Loucy (cell line): ENCODE measurements around the gene LRRC1.

Experiments
- H2AFZ ChIP-seq: fragments of 200-600 bp; sonication (generic); 2 replicates; pipeline ENCODE4 v1.6.0; 2016; ENCODE audit warnings: antibody characterized with exemption, mild to moderate bottlenecking, low read length, moderate library complexity
- H3F3A ChIP-seq: fragments of 200-600 bp; 2 replicates; pipeline ENCODE4 v1.6.0; 2016; ENCODE audit warnings: antibody characterized with exemption, low read depth, mild to moderate bottlenecking
- H3K27me3 ChIP-seq: fragments of 200-600 bp; sonication (generic); 2 replicates; pipeline ENCODE4 v1.6.1; 2014; ENCODE audit warnings: low read length, mild to moderate bottlenecking; ENCODE audit not compliant: insufficient read depth, poor library complexity, severe bottlenecking
- H3K36me3 ChIP-seq: fragments of 200-600 bp; sonication (generic); 2 replicates; pipeline ENCODE4 v1.6.1; 2016; ENCODE audit warnings: low read length; ENCODE audit not compliant: insufficient read depth
- H3K4me1 ChIP-seq: fragments of 200-600 bp; sonication (generic); 2 replicates; pipeline ENCODE4 v1.5.1; 2014; ENCODE audit warnings: low read length, mild to moderate bottlenecking; ENCODE audit not compliant: insufficient read depth, poor library complexity, severe bottlenecking
- H3K4me2 ChIP-seq: fragments of 200-600 bp; sonication (generic); 2 replicates; pipeline ENCODE4 v1.6.0; 2014; ENCODE audit warnings: antibody characterized with exemption, low read length, low read depth, mild to moderate bottlenecking; ENCODE audit not compliant: poor library complexity, severe bottlenecking
- H3K4me3 ChIP-seq: fragments of 200-600 bp; sonication (generic); 2 replicates; pipeline ENCODE4 v1.5.1; 2014; ENCODE audit warnings: low read length, mild to moderate bottlenecking, mixed read lengths; ENCODE audit not compliant: poor library complexity, severe bottlenecking
- H3K79me2 ChIP-seq: fragments of 200-600 bp; sonication (generic); 2 replicates; pipeline ENCODE4 v1.6.1; 2014; ENCODE audit warnings: low read length; ENCODE audit not compliant: insufficient read depth
- H3K9ac ChIP-seq: fragments of 200-600 bp; sonication (generic); 2 replicates; pipeline ENCODE4 v1.6.0; 2014; ENCODE audit warnings: mild to moderate bottlenecking, low read depth, low read length, moderate library complexity; ENCODE audit not compliant: poor library complexity, severe bottlenecking
- H3K9me2 ChIP-seq: fragments of 200-600 bp; sonication (generic); replicated peaks from 2 replicates; pipeline ENCODE4 v1.6.1; 2016; ENCODE audit warnings: low read depth, low read length, mixed read lengths
- H3K9me3 ChIP-seq: fragments of 200-600 bp; sonication (generic); 2 replicates; pipeline ENCODE4 v1.6.1; 2014; ENCODE audit warnings: mild to moderate bottlenecking, antibody characterized with exemption, low read length, low read depth; ENCODE audit not compliant: insufficient read depth
- H4K20me1 ChIP-seq: fragments of 200-600 bp; sonication (generic); 2 replicates; pipeline ENCODE4 v1.6.0; 2014; ENCODE audit warnings: antibody characterized with exemption, low read length, mild to moderate bottlenecking; ENCODE audit not compliant: insufficient read depth, poor library complexity, severe bottlenecking
- EZH2phosphoT487 ChIP-seq: fragments of 200-600 bp; IDR thresholded peaks from 2 replicates; pipeline ENCODE4 v1.6.1; 2018; ENCODE audit warnings: antibody characterized with exemption, mild to moderate bottlenecking, moderate library complexity, borderline replicate concordance
- TF ChIP-seq, protein P1 (sequence below): fragments of 200-600 bp; sonication (generic); conservative IDR thresholded peaks from 2 replicates; pipeline ENCODE4 v1.5.1; 2014; ENCODE audit warnings: mild to moderate bottlenecking, antibody characterized with exemption, low read length

The LRRC1 gene

DNA sequence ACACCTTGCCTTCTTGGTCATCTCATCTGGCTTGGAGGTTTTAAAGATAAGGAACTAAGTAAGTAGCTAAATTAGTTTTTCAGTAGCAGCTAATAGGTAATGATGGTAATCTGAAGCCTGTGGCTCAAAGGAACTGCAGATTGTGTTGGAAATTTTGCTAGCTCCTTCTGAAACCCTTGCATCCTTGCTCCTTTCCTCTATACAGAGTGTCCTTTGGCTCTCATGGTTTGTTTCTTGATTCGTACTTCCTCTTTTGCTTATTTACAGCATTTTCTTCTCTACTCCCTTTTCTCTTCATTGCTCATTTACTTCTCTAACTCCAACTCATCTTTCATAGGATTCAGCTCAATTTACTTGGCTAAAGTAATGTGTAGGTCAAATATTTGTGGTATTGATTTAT lies 19.0 kb downstream of the LRRC1 start:
- Histone ChIP-seq H3K36me3 (no peaks in the 10 kb centered on the region), H3K4me2 (no peak overlapping the region), H3K9me3 (no peaks in the 10 kb centered on the region), H3F3A (no peaks in the 10 kb centered on the region), H3K4me3 (no peak overlapping the region), H3K9me2 (no peaks in the 10 kb centered on the region), H4K20me1 (no peaks in the 10 kb centered on the region), H2AFZ (no peak overlapping the region), H3K9ac (no peak overlapping the region), H3K27me3 (no peaks in the 10 kb centered on the region), H3K4me1 (peaks cover 4% of the 10 kb centered on the region), H3K79me2 (peaks cover 45% of the 10 kb centered on the region)
- TF ChIP-seq, protein P1, sequence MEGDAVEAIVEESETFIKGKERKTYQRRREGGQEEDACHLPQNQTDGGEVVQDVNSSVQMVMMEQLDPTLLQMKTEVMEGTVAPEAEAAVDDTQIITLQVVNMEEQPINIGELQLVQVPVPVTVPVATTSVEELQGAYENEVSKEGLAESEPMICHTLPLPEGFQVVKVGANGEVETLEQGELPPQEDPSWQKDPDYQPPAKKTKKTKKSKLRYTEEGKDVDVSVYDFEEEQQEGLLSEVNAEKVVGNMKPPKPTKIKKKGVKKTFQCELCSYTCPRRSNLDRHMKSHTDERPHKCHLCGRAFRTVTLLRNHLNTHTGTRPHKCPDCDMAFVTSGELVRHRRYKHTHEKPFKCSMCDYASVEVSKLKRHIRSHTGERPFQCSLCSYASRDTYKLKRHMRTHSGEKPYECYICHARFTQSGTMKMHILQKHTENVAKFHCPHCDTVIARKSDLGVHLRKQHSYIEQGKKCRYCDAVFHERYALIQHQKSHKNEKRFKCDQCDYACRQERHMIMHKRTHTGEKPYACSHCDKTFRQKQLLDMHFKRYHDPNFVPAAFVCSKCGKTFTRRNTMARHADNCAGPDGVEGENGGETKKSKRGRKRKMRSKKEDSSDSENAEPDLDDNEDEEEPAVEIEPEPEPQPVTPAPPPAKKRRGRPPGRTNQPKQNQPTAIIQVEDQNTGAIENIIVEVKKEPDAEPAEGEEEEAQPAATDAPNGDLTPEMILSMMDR = no peak
- TF ChIP-seq EZH2phosphoT487 = no peak

DNA sequence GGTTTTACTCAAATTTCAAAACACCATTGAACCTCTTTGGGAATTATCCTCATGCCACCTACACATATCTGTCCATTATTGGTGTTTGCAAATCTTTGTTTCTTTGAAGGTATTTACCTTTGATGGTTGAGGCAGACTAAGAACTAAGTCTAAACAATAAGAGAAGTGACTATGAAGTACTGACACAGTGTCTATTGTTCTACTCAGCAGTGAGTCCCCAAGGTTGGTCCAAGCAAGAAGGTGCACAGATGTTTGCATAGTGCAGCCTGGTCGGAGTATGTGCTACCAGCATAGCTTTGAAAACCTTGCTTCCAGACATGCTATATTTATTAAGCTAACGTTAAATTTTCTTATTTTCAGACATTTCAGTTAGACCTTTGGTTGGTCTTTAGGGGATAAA lies 19.5 kb downstream of the LRRC1 start:
- Histone ChIP-seq H3F3A (no peaks in the 10 kb centered on the region), H3K4me2 (no peak overlapping the region), H3K36me3 (no peaks in the 10 kb centered on the region), H3K4me1 (peaks cover 6% of the 10 kb centered on the region), H3K79me2 (peaks cover 51% of the 10 kb centered on the region), H3K9ac (no peak overlapping the region), H4K20me1 (no peaks in the 10 kb centered on the region), H3K9me3 (no peaks in the 10 kb centered on the region), H3K9me2 (no peaks in the 10 kb centered on the region), H2AFZ (no peak overlapping the region), H3K4me3 (no peak overlapping the region), H3K27me3 (no peaks in the 10 kb centered on the region)
- TF ChIP-seq EZH2phosphoT487 = no peak
- TF ChIP-seq, protein P1 = no peak

DNA sequence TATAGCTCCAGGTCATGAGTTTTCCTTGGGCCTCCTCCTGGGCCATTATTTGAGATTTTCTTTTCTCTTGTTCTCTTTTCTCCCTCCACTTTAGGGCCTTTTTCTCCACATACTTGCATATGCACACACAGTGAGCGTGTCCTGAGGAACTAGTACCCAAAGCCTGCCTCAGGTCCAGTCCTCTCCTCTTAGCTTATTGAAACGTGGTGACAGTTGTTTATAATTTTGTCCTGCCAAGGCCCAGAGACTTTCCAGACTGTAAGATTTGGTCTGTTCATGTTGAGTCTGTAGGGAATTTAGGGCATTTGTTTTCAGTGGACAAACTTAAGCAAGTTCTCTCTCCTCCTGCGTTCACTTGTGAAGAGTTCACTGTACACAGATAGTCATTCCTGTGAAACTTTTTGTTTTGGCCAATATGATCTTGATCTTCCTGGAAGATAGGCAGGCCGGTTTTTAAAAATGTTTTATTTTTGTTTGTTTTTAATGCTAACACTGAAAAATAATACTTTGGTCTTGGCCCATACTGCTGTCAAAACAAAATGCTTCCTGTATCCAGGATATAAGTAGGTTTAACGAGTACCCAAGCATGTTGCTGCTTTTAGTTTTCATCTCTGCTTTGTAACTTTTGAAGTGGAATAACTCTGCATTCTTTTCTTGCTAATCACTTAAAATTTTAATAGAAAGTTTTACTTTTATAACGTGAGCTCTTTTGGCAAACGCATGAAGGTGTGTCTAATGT lies 20.7 kb downstream of the LRRC1 start:
- Histone ChIP-seq H3K4me3 (no peak overlapping the region), H3K27me3 (no peaks in the 10 kb centered on the region), H3K9me3 (no peaks in the 10 kb centered on the region), H3K79me2 (peaks cover 57% of the 10 kb centered on the region), H3F3A (no peaks in the 10 kb centered on the region), H2AFZ (no peak overlapping the region), H3K4me2 (no peak overlapping the region), H3K9ac (no peak overlapping the region), H4K20me1 (no peaks in the 10 kb centered on the region), H3K9me2 (no peaks in the 10 kb centered on the region), H3K36me3 (no peaks in the 10 kb centered on the region), H3K4me1 (peaks cover 6% of the 10 kb centered on the region)
- TF ChIP-seq EZH2phosphoT487 = no peak
- TF ChIP-seq, protein P1 = no peak
